ENCODE results near the gene PGRMC1.
"Not testable (repeated sequence)": the region's sequence is repeated elsewhere in the genome, so short reads cannot be mapped to it uniquely, and the experiment has no call there.

Gene PGRMC1

GRCh38 chrX:119273420-119274192, 37.5 kb downstream of the PGRMC1 start:
- no peak overlapping the region for H3K4me3 ChIP-seq (ENCODE audit: low read depth, low read length)
- TF ChIP-seq CTCF (IDR thresholded peaks at IDR 0.05; ENCODE audit: control insufficient read depth, extremely low read depth, insufficient read depth): no peak
- DNase-seq (ENCODE audit: low read depth): no peak

DNA sequence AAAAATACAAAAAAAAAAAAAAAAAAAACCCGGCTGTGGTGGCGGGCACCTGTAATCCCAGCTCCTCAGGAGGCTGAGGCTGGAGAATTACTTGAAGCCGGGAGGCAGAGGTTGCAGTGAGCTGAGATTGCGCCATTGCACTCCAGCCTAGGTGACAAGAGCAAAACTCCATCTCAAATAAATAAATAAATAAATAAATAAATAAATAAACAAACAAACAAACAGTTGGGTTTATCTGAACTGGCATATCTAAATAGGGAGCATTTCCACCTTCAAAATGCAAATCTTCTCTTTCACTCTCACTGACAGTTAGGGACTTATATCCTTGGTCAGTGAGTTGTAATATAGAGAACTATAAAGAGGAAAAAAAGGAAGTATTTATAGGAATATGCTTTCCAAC, 46.3 kb downstream of the PGRMC1 start:
- H3K4me3 ChIP-seq (ENCODE audit: low read depth, low read length); DNase-seq (ENCODE audit: low read depth): not testable (repeated sequence)

- no peak for TF ChIP-seq CTCF (IDR thresholded peaks at IDR 0.05; ENCODE audit: control insufficient read depth, extremely low read depth, insufficient read depth)
- DNase-seq (ENCODE audit: low read depth): no peak
- no peak overlapping the region for H3K4me3 ChIP-seq (ENCODE audit: low read depth, low read length)
These were observed 52.9 kb downstream of the PGRMC1 start for GRCh38 chrX:119288890-119289393.

GRCh38 chrX:119290476-119290875, 54.4 kb downstream of the PGRMC1 start:
- H3K4me3 ChIP-seq (ENCODE audit: low read depth, low read length): no peak overlapping the region
- DNase-seq (ENCODE audit: low read depth): no peak
- TF ChIP-seq CTCF (IDR thresholded peaks at IDR 0.05; ENCODE audit: control insufficient read depth, extremely low read depth, insufficient read depth): no peak

GRCh38 chrX:119291246-119291645, 55.2 kb downstream of the PGRMC1 start:
- not testable (repeated sequence) for H3K4me3 ChIP-seq (ENCODE audit: low read depth, low read length)

DNA sequence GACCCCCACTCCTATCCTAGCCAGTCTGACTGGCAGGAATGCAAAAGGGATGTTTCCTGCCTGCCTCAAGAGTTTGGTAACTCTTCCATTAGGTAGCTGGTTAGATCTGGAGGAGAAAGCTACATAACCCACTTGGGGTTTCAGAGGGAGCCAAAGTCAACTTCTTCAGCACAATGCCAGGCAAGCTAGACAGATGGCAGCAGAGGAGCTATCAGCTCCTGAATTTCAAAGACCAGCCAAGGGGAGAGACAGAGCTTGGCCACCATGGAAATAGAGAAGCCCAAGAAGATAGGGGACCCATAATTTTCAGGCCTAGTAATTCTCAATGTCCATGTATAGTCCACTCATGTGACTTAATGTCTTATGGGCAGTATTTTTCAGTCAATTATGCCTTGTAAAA, 56.4 kb downstream of the PGRMC1 start:
- no peak for TF ChIP-seq CTCF (IDR thresholded peaks at IDR 0.05; ENCODE audit: control insufficient read depth, extremely low read depth, insufficient read depth)
- no peak for DNase-seq (ENCODE audit: low read depth)

More at GRCh38 chrX:119291246-119291645, 55.2 kb downstream of the PGRMC1 start:
- not testable (repeated sequence) for DNase-seq (ENCODE audit: low read depth)

More for the DNA sequence above, 56.4 kb downstream of the PGRMC1 start:
- H3K4me3 ChIP-seq (ENCODE audit: low read depth, low read length): no peak overlapping the region
